OCI-LY1 (cell line): ENCODE results near the gene GPR6.

Source experiments
- H2AFZ ChIP-seq: fragments of 200-600 bp; sonication (generic), shearing (Covaris generic); 2 replicates; pipeline ENCODE4 v1.6.0; 2014; ENCODE audit warnings: antibody characterized with exemption, mild to moderate bottlenecking, low read length
- H3F3A ChIP-seq: fragments of 200-600 bp; sonication (generic), shearing (Covaris generic); 2 replicates; pipeline ENCODE4 v1.6.0; 2014; ENCODE audit warnings: mild to moderate bottlenecking, antibody characterized with exemption, low read length, moderate library complexity; ENCODE audit not compliant: insufficient read depth
- H3K27ac ChIP-seq: fragments of 200-600 bp; sonication (generic); 2 replicates; pipeline ENCODE4 v1.5.1; 2014; ENCODE audit warnings: low read length, mixed run types, mild to moderate bottlenecking, low read depth; ENCODE audit not compliant: poor library complexity, severe bottlenecking
- H3K27me3 ChIP-seq: fragments of 200-600 bp; sonication (generic); 2 replicates; pipeline ENCODE4 v1.6.0; 2014; ENCODE audit warnings: antibody characterized with exemption, mild to moderate bottlenecking, low read length, moderate library complexity; ENCODE audit not compliant: insufficient read depth
- H3K36me3 ChIP-seq: fragments of 200-600 bp; sonication (generic); 2 replicates; pipeline ENCODE4 v1.6.1; 2014; ENCODE audit warnings: mild to moderate bottlenecking, antibody characterized with exemption, low read length, moderate library complexity, mixed read lengths; ENCODE audit not compliant: insufficient read depth
- H3K4me1 ChIP-seq: fragments of 200-600 bp; sonication (generic); 2 replicates; pipeline ENCODE4 v1.5.1; 2014; ENCODE audit warnings: mild to moderate bottlenecking, low read length, moderate library complexity; ENCODE audit not compliant: insufficient read depth, severe bottlenecking
- H3K4me2 ChIP-seq: fragments of 200-600 bp; sonication (generic), shearing (Covaris generic); 2 replicates; pipeline ENCODE4 v1.6.1; 2014; ENCODE audit warnings: low read length
- H3K4me3 ChIP-seq: fragments of 200-600 bp; sonication (generic); 2 replicates; pipeline ENCODE4 v1.5.1; 2014; ENCODE audit warnings: low read length, low read depth, mild to moderate bottlenecking, mixed read lengths; ENCODE audit not compliant: poor library complexity, severe bottlenecking
- H3K79me2 ChIP-seq: fragments of 200-600 bp; shearing (Covaris generic); 2 replicates; pipeline ENCODE4 v1.6.1; 2016; ENCODE audit warnings: mixed run types, low read length, mixed read lengths; ENCODE audit not compliant: insufficient read depth
- H3K9ac ChIP-seq: fragments of 200-600 bp; sonication (generic), shearing (Covaris generic); 2 replicates; pipeline ENCODE4 v1.6.1; 2014; ENCODE audit warnings: mild to moderate bottlenecking, low read length, mixed read lengths
- H3K9me2 ChIP-seq: fragments of 200-600 bp; sonication (generic), shearing (Covaris generic); 2 replicates; pipeline ENCODE4 v1.6.1; 2014; ENCODE audit warnings: low read depth, mild to moderate bottlenecking, low read length, mixed read lengths
- H3K9me3 ChIP-seq: fragments of 200-600 bp; shearing (Covaris generic); 2 replicates; pipeline ENCODE4 v1.6.1; 2014; ENCODE audit warnings: low read length, mixed read lengths
- H4K20me1 ChIP-seq: fragments of 200-600 bp; sonication (generic), shearing (Covaris generic); 2 replicates; pipeline ENCODE4 v1.6.0; 2016; ENCODE audit warnings: mild to moderate bottlenecking, low read length; ENCODE audit not compliant: insufficient read depth
- EZH2 ChIP-seq: fragments of 200-600 bp; sonication (generic), shearing (Covaris generic); IDR thresholded peaks from 2 replicates; pipeline ENCODE4 v1.8.0; 2017; ENCODE audit warnings: borderline replicate concordance, mixed run types, mild to moderate bottlenecking, antibody characterized with exemption, low read length, moderate library complexity, mixed read lengths
- TF ChIP-seq, protein P1 (sequence below): fragments of 200-600 bp; sonication (generic), shearing (Covaris generic); IDR thresholded peaks from 2 replicates; pipeline ENCODE4 v1.5.1; 2017; ENCODE audit warnings: mild to moderate bottlenecking, antibody characterized with exemption, low read length, moderate library complexity, mixed read lengths

The GPR6 gene

DNA sequence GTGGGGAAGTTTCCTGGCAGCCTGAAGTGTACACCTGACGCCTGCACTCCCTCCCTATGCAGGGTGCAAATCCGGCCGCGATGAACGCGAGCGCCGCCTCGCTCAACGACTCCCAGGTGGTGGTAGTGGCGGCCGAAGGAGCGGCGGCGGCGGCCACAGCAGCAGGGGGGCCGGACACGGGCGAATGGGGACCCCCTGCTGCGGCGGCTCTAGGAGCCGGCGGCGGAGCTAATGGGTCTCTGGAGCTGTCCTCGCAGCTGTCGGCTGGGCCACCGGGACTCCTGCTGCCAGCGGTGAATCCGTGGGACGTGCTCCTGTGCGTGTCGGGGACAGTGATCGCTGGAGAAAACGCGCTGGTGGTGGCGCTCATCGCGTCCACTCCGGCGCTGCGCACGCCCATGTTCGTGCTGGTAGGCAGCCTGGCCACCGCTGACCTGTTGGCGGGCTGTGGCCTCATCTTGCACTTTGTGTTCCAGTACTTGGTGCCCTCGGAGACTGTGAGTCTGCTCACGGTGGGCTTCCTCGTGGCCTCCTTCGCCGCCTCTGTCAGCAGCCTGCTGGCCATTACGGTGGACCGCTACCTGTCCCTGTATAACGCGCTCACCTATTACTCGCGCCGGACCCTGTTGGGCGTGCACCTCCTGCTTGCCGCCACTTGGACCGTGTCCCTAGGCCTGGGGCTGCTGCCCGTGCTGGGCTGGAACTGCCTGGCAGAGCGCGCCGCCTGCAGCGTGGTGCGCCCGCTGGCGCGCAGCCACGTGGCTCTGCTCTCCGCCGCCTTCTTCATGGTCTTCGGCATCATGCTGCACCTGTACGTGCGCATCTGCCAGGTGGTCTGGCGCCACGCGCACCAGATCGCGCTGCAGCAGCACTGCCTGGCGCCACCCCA lies 1.2 kb downstream of the GPR6 start:
- Histone ChIP-seq H3F3A (no peaks in the 10 kb centered on the region), H3K79me2 (no peaks in the 10 kb centered on the region), H4K20me1 (no peaks in the 10 kb centered on the region), H2AFZ (no peak overlapping the region), H3K27ac (no peak overlapping the region), H3K4me2 (no peak overlapping the region), H3K4me3 (no peak overlapping the region), H3K4me1 (no peaks in the 10 kb centered on the region), H3K27me3 (no peaks in the 10 kb centered on the region), H3K36me3 (no peaks in the 10 kb centered on the region), H3K9me2 (no peaks in the 10 kb centered on the region), H3K9me3 (no peaks in the 10 kb centered on the region), H3K9ac (no peak overlapping the region)
- TF ChIP-seq EZH2 = no peak

DNA sequence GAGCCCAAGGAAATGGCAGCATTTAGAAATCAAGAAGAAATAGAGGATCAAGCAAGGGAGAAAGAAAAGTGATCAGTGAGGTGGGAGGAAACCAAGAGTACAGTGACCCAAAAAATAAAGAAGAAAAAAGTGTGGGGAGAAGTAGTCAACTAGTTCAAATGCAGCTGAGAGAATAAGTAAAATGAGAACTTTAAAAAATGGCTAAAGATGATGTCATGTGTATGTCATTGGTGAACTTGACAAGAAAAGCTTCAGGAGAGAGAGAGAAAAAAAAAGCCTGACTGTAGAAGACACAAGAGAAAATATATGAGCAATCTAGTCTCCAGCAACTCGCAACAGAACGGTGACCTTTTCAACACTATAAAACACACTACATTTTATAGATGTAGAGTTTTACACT lies 6.3 kb downstream of the GPR6 start:
- no peak overlapping the region for H3K4me3 ChIP-seq
- no peak overlapping the region for H3K4me2 ChIP-seq
- H3K79me2 ChIP-seq = no peaks in the 10 kb centered on the region
- H3K36me3 ChIP-seq = no peaks in the 10 kb centered on the region
- no peaks in the 10 kb centered on the region for H4K20me1 ChIP-seq
- H3K9ac ChIP-seq = no peak overlapping the region
- H3K4me1 ChIP-seq = no peaks in the 10 kb centered on the region
- H2AFZ ChIP-seq = no peak overlapping the region
- TF ChIP-seq, protein P1, sequence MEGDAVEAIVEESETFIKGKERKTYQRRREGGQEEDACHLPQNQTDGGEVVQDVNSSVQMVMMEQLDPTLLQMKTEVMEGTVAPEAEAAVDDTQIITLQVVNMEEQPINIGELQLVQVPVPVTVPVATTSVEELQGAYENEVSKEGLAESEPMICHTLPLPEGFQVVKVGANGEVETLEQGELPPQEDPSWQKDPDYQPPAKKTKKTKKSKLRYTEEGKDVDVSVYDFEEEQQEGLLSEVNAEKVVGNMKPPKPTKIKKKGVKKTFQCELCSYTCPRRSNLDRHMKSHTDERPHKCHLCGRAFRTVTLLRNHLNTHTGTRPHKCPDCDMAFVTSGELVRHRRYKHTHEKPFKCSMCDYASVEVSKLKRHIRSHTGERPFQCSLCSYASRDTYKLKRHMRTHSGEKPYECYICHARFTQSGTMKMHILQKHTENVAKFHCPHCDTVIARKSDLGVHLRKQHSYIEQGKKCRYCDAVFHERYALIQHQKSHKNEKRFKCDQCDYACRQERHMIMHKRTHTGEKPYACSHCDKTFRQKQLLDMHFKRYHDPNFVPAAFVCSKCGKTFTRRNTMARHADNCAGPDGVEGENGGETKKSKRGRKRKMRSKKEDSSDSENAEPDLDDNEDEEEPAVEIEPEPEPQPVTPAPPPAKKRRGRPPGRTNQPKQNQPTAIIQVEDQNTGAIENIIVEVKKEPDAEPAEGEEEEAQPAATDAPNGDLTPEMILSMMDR = no peak
- H3K27me3 ChIP-seq = no peaks in the 10 kb centered on the region
- no peak overlapping the region for H3K27ac ChIP-seq
- H3K9me2 ChIP-seq = no peaks in the 10 kb centered on the region
- H3K9me3 ChIP-seq = no peaks in the 10 kb centered on the region
- H3F3A ChIP-seq = no peaks in the 10 kb centered on the region

DNA sequence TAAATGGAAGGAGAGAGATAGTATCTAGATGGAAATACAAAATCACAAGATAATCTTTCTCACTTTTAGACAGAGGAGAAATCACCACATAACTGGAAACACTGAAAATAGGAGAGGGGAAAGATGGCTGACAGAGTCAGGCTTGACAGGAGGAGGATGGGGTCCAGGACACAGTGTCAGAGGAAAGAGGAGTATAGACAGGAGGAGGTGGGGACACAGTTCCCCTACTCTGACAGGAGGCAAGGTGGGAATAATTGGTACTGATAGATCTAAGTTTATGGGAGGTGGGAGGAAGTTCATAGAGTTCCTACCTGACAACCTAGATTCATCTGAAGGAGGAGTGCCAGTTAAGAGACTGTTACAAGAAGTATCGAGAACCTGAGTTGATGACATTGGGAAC lies 9.1 kb downstream of the GPR6 start:
- Histone ChIP-seq H3K27me3 (no peaks in the 10 kb centered on the region), H3K79me2 (no peaks in the 10 kb centered on the region), H3K9me3 (no peaks in the 10 kb centered on the region), H3K36me3 (no peaks in the 10 kb centered on the region), H3K9ac (no peak overlapping the region), H3F3A (no peaks in the 10 kb centered on the region), H3K9me2 (no peaks in the 10 kb centered on the region), H3K4me2 (no peak overlapping the region), H3K27ac (no peak overlapping the region), H2AFZ (no peak overlapping the region), H3K4me3 (no peak overlapping the region), H4K20me1 (no peaks in the 10 kb centered on the region), H3K4me1 (no peaks in the 10 kb centered on the region)
- TF ChIP-seq, protein P1 = no peak
- no peak for TF ChIP-seq EZH2
